ENCODE results near the gene GP1BA. TPM values are rescaled to one million over a fixed set of nuclear protein-coding genes. Genes with fewer than 3 reads are reported as not detected.

GP1BA gene
- under 1 TPM in 1 of 4 donors, not detected in 3; 0.19 TPM for total RNA-seq

DNA sequence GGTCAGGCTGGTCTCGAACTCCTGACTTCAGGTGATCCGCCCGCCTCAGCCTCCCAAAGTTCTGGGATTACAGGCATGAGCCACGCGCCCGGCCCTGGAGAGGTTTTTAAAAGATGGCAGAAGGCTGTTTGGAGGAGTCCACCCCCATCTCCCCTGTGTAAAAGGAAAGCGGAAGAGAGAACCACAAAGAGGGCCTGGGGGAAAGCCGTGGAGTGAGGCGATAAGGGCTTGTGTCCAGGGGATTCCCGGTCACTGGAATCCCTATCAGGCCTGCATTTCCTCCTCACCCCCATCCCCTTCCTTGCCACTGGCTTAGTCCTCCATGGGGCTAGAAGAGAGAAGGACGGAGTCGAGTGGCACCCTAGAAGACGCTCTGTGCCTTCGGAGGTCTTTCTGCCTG, at the start of gene GP1BA:
TSS of gene GP1BA (plus strand) at position 315 of the 400 bp plus-strand sequence. CDS start 328 bp downstream, outside the sequence.
- 16 to 71% methylated on average over 4 to 5 of the region's 14 CpGs for WGBS, 2 donors (ENCODE audit: low coverage in 1 of 2)
- TF ChIP-seq EP300 (IDR thresholded peaks at IDR 0.05) (no peak), POLR2AphosphoS5 (IDR thresholded peaks at IDR 0.05) (no peak), POLR2A (IDR thresholded peaks at IDR 0.05) (no peak)
- TF ChIP-seq, protein P1, sequence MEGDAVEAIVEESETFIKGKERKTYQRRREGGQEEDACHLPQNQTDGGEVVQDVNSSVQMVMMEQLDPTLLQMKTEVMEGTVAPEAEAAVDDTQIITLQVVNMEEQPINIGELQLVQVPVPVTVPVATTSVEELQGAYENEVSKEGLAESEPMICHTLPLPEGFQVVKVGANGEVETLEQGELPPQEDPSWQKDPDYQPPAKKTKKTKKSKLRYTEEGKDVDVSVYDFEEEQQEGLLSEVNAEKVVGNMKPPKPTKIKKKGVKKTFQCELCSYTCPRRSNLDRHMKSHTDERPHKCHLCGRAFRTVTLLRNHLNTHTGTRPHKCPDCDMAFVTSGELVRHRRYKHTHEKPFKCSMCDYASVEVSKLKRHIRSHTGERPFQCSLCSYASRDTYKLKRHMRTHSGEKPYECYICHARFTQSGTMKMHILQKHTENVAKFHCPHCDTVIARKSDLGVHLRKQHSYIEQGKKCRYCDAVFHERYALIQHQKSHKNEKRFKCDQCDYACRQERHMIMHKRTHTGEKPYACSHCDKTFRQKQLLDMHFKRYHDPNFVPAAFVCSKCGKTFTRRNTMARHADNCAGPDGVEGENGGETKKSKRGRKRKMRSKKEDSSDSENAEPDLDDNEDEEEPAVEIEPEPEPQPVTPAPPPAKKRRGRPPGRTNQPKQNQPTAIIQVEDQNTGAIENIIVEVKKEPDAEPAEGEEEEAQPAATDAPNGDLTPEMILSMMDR (IDR thresholded peaks at IDR 0.05): no peak
- H3K4me1 ChIP-seq: peaks cover 0 to 13% (median 0%) of the 10 kb centered on the region in 3 donors
- H3K27me3 ChIP-seq: no peaks in the 10 kb centered on the region
- peaks cover 0 to 16% of the 10 kb centered on the region in 2 donors for H3K36me3 ChIP-seq
- ATAC-seq: no peak
- no peak within 1 kb of the TSS for H3K4me3 ChIP-seq
- no peaks in the 10 kb centered on the region for H3K9me3 ChIP-seq
- no peak within 1 kb of the TSS for H3K27ac ChIP-seq

DNA sequence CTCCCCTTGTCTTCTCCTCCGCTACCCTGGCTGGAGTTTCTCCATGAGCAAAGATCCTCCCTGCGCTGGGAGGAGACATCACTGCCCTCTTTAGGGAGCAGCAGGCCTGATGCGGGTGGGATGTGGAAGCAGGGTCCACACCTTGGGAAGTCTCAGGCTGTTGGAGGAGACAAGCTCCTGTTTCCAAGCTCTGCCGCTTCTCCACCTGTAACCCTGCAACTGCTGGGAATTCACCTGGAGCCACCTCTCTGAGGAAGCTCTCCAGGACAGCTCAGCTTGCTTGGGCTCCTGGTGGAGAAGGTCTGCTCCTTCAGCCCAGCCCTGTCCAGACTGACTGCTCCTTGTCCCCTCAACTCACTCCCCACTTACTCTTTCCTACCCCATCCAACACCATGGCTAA, 47.6 kb upstream of the GP1BA start:
- H3K36me3 ChIP-seq: peaks cover 0 to 83% of the 10 kb centered on the region in 2 donors
- ATAC-seq: no peak
- WGBS, 2 donors (ENCODE audit: low coverage in 1 of 2): no CpG with 5 or more reads among the region's 4 CpGs

DNA sequence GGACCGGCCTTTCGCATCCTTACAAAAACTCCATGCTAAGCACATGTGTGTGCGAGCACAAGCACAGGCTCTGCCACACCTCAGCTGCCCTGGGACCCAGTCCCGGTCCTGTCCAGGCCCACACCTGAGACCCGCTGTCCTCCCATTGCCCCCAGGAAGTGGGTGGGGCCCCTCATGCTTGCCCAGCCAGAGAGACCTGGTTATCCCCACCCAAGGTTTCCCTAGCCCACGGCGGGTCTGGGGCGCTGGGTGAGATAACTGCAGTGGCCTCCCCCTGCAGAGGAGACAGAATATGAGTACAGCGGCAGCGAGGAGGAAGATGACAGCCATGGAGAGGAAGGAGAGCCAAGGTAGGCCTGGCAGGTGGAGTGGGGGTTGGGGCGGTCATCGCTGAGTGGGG, 45.2 kb upstream of the GP1BA start:
- H3K36me3 ChIP-seq: peaks cover 0 to 89% of the 10 kb centered on the region in 2 donors
- H3K27ac ChIP-seq: no peak overlapping the region
- no peaks in the 10 kb centered on the region for H3K9me3 ChIP-seq
- WGBS, 2 donors (ENCODE audit: low coverage in 1 of 2): 89 to 100% methylated on average over 2 to 3 of the region's 12 CpGs
- H3K4me1 ChIP-seq: peaks cover 0 to 3% (median 1%) of the 10 kb centered on the region in 3 donors
- TF ChIP-seq POLR2AphosphoS5 (IDR thresholded peaks at IDR 0.05): no peak
- TF ChIP-seq, protein P1 (IDR thresholded peaks at IDR 0.05): no peak
- TF ChIP-seq EP300 (IDR thresholded peaks at IDR 0.05): no peak
- TF ChIP-seq POLR2A (IDR thresholded peaks at IDR 0.05): no peak
- no peak overlapping the region for H3K4me3 ChIP-seq
- H3K27me3 ChIP-seq: no peaks in the 10 kb centered on the region
- no peak for ATAC-seq

More for the DNA sequence above, 47.6 kb upstream of the GP1BA start:
- Histone ChIP-seq H3K4me3 (no peak overlapping the region), H3K27ac (no peak overlapping the region), H3K9me3 (no peaks in the 10 kb centered on the region), H3K27me3 (no peaks in the 10 kb centered on the region), H3K4me1 (peaks cover 0 to 9% (median 3%) of the 10 kb centered on the region in 3 donors)
- TF ChIP-seq, protein P1 (IDR thresholded peaks at IDR 0.05): no peak
- TF ChIP-seq EP300 (IDR thresholded peaks at IDR 0.05): no peak
- TF ChIP-seq POLR2A (IDR thresholded peaks at IDR 0.05): no peak

DNA sequence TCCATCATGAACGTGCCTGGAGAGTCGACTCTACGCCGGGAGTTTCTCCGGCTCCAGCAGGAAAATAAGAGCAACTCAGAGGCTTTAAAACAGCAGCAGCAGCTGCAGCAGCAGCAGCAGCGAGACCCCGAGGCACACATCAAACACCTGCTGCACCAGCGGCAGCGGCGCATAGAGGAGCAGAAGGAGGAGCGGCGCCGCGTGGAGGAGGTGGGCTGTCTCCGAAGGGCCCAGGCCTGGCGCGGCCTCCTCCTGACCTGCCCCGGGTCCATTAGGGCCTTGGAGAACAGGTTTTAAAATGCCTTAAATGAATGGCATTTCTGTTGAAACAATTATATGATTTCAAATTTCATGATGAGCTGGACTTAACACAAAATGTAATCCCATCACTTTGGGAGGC, 44.5 kb upstream of the GP1BA start:
- Histone ChIP-seq H3K4me3 (no peak overlapping the region), H3K27me3 (no peaks in the 10 kb centered on the region), H3K36me3 (peaks cover 0 to 93% of the 10 kb centered on the region in 2 donors), H3K9me3 (no peaks in the 10 kb centered on the region), H3K4me1 (no peaks in the 10 kb centered on the region), H3K27ac (no peak overlapping the region)
- ATAC-seq: no peak
- no peak for TF ChIP-seq POLR2A (IDR thresholded peaks at IDR 0.05)
- TF ChIP-seq, protein P1 (IDR thresholded peaks at IDR 0.05): no peak
- TF ChIP-seq EP300 (IDR thresholded peaks at IDR 0.05): no peak
- TF ChIP-seq POLR2AphosphoS5 (IDR thresholded peaks at IDR 0.05): no peak
- 60% methylated on average over 2 of the region's 18 CpGs; no CpG with 5 or more reads in 1 of the 2 donors for WGBS, 2 donors (ENCODE audit: low coverage in 1 of 2)

Data from gastroesophageal sphincter (tissue), 4 donors.